ENCODE data around the gene CCL4L2.
"Not testable (repeated sequence)": the region's sequence is repeated elsewhere in the genome, so short reads cannot be mapped to it uniquely, and the experiment has no call there.

CCL4L2 gene

DNA sequence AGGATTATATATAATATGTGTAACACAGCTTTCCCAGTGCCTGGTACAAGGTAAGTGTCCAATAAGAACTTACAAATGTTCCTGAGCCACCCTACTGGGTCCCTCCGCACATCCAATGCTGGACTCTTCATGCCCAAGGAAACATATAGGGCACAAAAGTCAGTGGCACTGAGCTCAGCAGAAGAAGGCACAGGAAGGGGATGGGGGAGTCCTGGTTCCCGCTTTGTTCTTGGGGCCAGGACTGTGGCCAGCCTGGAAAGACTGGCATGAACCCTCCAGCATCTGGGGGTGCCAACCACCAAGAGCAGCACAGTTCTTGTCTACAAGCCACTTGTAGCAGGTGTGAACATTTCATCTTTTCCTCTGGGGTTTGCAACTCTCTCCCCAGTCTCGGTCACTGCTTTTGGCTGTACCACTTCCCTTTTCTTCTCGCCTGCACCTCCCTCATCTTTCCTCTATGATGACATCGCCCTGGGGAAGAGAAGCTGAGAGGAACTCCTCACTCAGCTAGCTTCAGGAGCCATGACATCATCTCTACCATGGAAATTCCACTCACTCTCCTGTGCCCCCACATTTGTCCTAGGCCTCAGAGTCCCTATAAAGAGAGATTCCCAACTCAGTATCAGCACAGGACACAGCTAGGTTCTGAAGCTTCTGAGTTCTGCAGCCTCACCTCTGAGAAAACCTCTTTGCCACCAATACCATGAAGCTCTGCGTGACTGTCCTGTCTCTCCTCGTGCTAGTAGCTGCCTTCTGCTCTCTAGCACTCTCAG is at the start of gene CCL4L2:
TSS of gene CCL4L2 (plus strand) at position 625 of the 773 bp plus-strand sequence.
- DNase-seq: not testable (repeated sequence)

DNA sequence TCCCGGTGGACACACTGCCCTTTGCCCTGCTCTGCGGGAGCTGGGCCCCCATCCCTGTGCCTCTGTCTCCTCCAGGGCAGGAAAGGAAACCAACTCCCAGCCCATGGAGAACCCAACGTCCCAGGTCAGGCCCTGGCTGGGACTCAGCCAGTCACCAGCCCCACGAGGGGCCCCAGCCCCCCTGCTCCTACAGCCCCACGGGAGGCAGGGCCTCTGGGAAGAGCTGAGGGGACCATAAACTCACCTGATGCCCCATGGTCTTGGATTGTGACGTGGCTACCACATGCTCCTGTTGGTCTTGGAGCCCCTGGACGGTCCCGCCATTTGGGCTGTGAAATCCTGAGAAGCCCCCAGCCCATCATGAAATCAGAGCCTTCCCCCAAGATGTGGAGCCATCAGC is 42.0 kb upstream of the CCL4L2 start:
- not testable (repeated sequence) for DNase-seq

DNA sequence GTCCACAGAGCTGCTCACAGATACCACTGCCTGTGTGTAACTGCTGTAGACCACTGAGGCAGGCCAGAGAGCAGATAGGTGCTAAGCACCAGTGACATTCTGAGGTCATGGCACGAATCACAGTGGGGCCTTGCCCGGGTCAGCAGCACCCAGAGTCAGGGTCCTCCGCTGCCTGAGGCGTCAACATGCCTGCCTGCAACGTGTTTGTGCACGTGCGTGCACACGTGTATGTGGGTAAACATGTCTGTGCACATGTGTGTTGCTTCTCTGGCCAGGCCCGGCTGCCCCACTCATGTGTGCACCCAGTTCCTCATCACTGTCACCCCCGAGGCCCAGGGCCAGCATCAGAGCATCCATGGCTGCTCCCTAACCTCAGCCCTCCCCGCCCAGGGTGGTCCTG is 34.3 kb upstream of the CCL4L2 start, which contains the start of gene TBC1D3B:
TSS of gene TBC1D3B (minus strand) at position 101 of the 400 bp plus-strand sequence. CDS start 1,586 bp downstream, outside the sequence.
- DNase-seq: not testable (repeated sequence)

- not testable (repeated sequence) for DNase-seq
Observed at GRCh38 chr17:36181446-36182175, 29.3 kb upstream of the CCL4L2 start.

DNA sequence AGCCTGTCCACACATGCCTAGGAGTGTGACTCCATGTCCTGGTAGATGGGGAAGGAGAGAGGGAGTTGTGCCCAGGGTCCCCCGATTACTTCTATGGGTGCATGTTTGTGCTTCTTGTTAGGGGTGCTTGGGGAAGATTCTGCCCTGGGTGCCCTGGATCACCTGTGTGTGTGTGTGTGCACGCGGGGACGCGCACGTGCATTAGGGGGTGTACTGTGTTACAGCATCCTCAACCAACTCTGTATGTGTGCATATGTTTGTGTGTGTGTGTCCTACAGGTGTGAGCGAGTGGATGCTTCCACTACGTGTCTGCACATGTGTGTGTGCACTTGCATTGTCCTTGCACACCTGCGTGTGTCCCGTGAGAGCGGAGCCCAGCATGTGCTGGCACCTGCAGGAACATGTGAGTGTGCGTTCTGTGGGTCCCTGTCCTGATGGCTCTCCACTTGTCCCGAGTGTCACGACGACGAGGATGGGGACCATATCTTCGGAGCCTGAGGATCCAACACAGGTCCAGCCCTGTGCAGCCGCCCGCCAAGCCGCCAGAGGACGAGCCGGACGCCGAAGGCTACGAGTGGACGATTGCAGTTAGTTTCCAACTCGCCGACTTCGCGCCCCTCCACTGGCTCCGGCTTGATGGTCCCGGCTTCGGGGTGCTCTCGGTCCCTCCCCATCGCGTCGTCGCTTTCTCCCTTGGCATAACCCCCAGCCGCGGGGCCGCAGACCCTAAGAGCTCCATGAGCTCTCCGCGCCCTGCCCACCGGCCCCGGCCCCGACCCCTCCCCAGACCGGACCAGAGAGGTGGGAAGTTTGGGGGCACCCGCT is 28.5 kb upstream of the CCL4L2 start:
- DNase-seq: no peak

- no peak for DNase-seq
Observed at GRCh38 chr17:36183001-36183971, 27.6 kb upstream of the CCL4L2 start.

- DNase-seq: no peak
Observed at GRCh38 chr17:36184023-36184765, 26.7 kb upstream of the CCL4L2 start.

GRCh38 chr17:36185416-36185815 is 25.4 kb upstream of the CCL4L2 start:
- DNase-seq: no peak

DNA sequence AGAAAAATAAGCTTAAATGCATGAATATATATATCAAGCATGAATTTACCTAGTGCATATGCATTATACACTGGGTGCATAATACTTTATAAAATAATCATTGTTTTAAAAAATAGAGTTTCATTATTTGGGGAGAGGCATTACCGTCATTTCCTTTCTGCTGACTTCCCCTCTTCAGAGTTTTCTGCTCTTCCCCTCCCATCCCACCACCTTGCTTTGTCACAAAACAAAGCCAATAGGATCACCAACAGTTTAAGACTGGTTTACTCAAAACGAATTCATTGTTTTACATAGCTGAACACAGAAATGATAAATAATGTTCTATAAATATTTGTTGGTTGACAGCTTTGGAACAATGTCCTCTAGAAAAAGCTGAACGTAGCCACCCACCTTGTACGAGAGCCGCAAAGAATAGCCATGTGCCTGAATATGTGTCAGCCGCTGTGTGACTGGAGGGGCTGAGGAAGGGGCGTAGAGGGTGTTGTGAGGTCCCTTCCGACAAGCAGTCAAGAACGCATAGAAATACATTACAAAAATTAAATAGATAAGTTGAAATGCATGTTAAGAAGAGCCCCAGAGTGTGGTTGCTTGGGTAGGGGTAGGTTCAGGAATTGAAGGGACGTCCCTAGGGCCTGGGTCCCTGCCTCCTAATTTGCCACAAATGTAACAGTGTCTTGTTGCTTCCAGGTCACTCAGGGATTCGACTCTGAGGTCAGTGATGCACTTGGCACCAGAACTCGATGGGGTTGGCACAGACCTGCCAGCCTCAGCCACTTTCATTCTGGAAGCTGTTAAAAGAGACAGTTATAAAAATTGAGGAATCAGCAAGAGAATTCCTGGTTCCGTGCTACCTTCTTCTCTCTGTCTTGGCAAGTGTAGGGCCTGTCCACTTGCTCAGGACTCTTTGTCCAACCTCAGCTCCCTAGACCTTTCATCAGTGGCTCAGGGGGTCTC is 23.8 kb upstream of the CCL4L2 start:
- not testable (repeated sequence) for DNase-seq

DNA sequence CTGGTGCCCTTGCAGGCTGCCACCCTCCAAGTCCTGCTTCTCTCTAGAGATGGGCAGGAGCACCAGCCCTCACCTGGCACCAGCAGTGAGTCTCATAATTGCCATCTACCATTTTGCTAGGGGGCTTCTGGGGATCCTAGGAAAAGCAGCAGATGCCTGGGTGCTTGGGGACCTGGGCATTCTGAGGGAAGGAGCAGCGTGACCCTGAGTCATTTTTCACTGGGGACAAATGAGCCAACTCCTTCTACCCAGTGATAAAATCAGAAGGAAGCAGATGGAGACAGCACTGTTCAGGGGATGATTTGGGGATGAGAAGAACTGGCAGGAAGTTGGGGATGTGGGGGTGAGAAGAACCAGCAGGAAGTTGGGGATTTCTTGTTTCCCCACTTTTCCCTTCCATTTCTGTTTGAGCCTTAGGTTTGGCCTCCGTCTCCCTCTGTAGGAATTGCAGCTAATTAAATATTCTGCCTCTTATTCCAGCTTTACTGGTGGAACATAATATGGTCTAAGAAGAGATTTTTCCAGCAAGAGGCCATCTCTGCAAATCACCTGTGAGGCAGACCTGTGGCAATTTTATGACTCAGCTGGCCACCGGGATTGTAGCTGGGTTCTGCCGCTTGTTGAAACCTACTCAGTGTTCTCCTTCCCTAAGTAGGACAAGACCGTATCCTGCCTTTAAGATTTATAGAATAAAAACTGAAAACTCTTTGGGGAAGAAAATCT is 22.8 kb upstream of the CCL4L2 start:
- not testable (repeated sequence) for DNase-seq

DNA sequence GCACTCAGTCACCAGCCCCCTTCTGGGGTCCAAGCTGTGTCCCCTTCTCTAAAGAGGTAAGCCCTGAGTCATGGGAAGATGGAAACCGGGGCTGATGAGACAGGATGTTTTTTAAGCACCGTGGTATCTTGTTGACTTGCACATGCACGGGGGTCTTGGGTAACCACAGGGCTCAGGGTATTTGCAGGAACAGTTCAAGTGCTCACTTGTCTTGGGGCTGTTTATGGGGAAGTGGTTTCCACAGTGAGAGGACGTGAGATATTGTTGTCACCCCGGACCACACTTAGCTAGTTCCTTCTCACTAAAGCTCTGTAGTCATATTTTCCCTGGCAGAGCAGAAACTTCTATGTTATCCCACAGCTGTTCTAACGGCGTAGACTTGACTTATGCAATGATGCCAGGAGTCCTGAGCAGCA is 22.0 kb upstream of the CCL4L2 start:
- DNase-seq: no peak

- not testable (repeated sequence) for DNase-seq
Observed at GRCh38 chr17:36189993-36190392, 20.9 kb upstream of the CCL4L2 start.

GRCh38 chr17:36190549-36191330 is 20.1 kb upstream of the CCL4L2 start:
- not testable (repeated sequence) for DNase-seq

- no peak for DNase-seq
Observed at GRCh38 chr17:36193216-36193775, 17.6 kb upstream of the CCL4L2 start.

DNA sequence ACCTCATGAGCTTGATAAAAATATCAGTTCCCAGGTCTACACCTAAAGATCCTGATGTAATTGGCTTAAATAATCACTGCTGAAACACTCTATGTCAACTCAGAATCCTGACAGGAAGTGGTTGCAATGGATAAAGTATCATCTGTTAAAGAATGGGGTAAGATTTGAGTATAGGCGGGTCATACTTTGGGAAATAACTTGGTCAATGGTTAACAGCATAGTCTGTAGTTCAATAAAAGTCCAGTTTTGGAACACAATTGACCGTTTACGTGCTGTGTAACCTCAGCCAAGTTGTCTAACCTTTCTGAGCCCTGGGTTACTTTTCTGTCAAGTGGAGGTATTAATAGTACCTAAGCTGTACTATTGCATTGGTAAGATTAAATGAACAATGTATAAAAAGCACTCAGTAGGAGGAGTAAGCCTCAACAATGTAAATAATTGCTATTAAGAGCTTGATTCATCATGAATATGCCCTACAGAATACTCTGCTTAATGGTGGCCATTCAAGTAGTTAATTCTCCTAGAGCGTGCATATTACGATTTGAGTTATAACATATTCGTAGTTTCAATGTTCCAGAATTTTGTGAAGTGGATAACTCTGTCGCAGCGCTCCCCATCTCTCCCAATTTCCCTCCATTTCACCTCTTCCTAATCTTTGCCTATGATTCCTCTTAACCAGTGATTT is 16.6 kb upstream of the CCL4L2 start:
- not testable (repeated sequence) for DNase-seq

GRCh38 chr17:36194832-36195433 is 15.9 kb upstream of the CCL4L2 start:
- DNase-seq: not testable (repeated sequence)
